Cardiac fibroblast (primary cell): ENCODE measurements around the gene EPHA6.

Experiments used
- DNase-seq, 2 donors: peaks; one replicate each; pipeline versions ENCODE4 v3.0.0 to v3.0.0-alpha.2; 2010; ENCODE audit warnings: low read depth in 2 of 2
- H3K4me3 ChIP-seq, 2 donors: replicated peaks in 1 of 2; 1 replicate in 1 of 2; 2 replicates in 1 of 2; pipeline ENCODE4 v1.5.1; 2011; ENCODE audit warnings: low read depth in 2 of 2, low read length in 2 of 2, mild to moderate bottlenecking in 2 of 2, moderate library complexity in 1 of 2
- TF ChIP-seq, protein P1 (sequence below): IDR thresholded peaks from one replicate; pipeline ENCODE4 v1.5.1; 2011; ENCODE audit warnings: low read depth, mild to moderate bottlenecking, low read length, inconsistent platforms

Gene EPHA6

DNA sequence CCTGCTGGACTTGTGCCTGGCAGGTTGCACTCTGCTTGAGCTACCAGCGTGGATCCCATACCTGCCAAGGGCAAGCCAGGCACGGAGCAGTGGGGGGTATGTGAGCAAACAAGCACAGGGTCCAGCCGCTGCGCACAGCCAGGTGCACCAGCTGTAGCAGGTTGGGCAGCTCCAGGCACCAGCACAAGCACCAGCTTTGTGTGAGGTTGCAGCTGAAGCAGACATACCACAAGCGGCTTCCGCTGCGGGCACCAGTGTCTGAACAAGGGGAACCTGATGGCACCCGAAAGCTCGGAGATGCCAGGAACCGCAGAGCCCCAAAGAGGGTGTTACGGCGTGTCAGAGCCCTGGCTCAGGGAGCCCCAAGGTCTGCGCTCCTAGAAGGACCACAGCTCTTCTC lies 477.5 kb downstream of the EPHA6 start:
- TF ChIP-seq, protein P1, sequence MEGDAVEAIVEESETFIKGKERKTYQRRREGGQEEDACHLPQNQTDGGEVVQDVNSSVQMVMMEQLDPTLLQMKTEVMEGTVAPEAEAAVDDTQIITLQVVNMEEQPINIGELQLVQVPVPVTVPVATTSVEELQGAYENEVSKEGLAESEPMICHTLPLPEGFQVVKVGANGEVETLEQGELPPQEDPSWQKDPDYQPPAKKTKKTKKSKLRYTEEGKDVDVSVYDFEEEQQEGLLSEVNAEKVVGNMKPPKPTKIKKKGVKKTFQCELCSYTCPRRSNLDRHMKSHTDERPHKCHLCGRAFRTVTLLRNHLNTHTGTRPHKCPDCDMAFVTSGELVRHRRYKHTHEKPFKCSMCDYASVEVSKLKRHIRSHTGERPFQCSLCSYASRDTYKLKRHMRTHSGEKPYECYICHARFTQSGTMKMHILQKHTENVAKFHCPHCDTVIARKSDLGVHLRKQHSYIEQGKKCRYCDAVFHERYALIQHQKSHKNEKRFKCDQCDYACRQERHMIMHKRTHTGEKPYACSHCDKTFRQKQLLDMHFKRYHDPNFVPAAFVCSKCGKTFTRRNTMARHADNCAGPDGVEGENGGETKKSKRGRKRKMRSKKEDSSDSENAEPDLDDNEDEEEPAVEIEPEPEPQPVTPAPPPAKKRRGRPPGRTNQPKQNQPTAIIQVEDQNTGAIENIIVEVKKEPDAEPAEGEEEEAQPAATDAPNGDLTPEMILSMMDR = no peak
- DNase-seq = no peak

DNA sequence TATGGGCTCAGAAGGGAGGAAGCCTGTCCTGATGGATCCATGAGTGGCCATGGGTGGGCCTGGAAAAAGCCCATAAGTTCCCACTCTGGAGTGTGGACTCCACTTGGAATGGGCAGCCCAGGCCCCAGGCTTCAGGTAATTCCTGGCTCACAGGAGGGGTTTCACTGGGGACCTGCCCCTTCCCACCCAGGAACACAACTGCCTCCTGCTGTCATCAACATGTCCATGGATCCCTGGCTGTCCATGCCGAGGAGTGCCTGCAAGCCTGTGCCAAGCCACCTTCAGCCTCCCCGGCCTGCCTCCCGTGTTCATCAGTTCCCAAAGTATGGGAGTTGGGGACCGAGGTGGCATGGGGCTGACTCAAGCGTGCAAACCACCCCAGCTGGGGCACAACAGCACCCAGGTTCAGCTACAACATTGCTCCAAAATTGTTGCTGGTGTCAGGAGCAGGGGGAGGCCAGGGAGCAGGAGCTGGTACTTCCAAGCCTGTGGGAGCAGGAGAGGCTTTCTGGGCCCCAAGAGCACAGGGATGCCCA lies 479.3 kb downstream of the EPHA6 start:
- TF ChIP-seq, protein P1 = no peak
- H3K4me3 ChIP-seq = no peak overlapping the region
- no peak for DNase-seq

More for the DNA sequence above, 477.5 kb downstream of the EPHA6 start:
- no peak overlapping the region for H3K4me3 ChIP-seq

DNA sequence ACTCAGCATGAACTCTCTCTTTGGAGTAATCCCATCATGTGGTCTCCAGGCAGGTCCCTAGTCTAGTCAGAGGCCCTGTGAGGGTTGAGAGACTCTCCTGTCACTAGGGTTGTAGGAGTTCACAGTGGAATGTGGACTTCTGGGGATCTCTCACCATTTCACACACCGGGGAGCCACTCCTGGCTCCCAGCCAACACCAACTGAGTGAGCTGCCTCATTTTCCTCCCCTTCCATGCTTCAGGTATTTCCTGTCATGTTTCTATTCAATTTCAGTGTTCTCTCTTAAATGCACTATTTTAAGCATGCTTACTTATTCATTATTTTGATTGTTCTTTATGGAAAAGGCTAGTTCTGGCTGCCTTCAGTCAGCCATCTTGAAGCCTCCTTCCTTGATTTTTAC lies 482.6 kb downstream of the EPHA6 start:
- H3K4me3 ChIP-seq = no peak overlapping the region
- TF ChIP-seq, protein P1 = no peak
- DNase-seq = no peak

DNA sequence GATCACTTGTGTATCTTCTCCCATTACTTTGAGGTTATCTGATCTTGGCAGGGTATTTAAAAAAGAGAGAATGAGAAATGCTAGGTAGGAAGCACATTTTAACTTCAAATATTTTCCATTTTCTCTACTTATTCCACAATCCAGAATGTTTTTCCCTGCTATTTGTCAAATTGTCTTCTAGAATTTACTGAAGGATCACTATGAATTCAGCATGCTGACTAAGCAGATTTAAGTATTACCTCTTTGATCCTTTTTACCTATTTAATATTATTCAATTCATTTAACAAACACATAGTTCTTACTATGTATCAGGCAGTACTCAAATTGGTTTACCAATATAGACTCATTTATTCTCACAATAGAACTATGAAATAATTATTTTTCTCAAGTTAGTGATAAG lies 486.7 kb downstream of the EPHA6 start:
- DNase-seq = no peak
- TF ChIP-seq, protein P1 = no peak
- no peak overlapping the region for H3K4me3 ChIP-seq

DNA sequence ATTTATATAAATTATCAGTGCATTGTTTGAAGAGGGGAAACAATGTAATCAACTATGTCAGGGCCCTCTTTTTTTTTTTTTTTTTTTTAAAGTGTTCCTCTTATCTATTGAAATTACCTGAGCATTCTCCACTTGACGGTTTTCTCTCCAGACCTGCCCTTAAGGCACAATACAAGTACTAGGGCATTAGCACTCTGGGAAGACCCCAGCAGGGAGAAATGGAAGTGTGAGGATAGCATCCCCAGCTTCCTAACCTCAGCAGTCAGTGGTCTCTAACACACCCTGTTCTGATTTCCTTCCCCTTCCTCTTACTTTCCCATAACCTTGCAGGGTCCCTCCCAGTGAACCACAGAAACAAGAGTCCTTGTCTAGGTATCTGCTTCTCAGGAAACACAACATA lies 491.8 kb downstream of the EPHA6 start:
- no peak overlapping the region for H3K4me3 ChIP-seq
- TF ChIP-seq, protein P1 = no peak
- DNase-seq = no peak

DNA sequence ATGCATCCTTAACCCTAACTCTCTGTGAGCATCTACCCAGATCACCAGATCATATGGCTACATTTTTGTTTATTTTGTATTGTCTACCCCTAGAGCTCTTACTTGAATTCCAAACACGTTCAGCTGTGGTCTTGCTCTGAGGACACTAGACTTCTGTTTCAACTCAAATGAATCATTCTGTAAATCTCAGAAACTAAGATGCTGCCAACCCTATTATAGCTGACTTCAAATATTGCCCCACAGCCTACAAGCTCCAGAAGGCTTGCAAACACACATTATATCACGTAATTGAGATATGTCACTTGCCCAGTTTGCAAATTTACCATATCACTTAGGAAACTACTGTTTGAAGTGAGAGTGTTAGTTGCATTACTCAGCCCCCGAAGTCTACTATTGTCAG lies 524.0 kb downstream of the EPHA6 start:
- no peak for DNase-seq
- TF ChIP-seq, protein P1 = no peak
- H3K4me3 ChIP-seq = no peak overlapping the region

DNA sequence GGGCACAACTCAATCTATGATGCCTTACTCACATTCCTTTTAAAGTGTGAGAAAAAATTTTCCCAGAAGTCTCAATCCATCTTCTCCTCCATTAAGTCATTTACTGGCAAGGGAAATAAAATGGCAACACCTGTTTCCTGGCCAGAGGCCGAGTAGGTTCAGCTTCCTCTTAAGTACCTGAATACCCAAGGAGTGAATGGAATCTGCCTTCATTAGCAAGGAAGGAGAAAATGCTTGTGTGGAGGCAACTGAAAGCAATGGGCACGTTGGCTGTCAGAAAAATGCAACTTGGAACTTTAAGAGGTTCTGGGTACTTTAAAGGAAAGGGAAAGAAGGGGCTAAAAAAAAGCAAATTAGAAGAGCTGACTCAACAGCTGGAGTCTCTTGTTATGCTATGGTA lies 526.5 kb downstream of the EPHA6 start:
- no peak overlapping the region for H3K4me3 ChIP-seq
- DNase-seq = no peak
- TF ChIP-seq, protein P1 = no peak
